Activated naive CD4-positive, alpha-beta T cell treated with anti-CD3 and anti-CD28 coated beads for 36 hours (primary cell): ENCODE results near the gene GABRD. TPM values are rescaled to one million over a fixed set of nuclear protein-coding genes. Genes with fewer than 3 reads are reported as not detected.

Source experiments
- CTCF ChIA-PET: fragments of 350-600 bp; sonication (Branson Sonifier 250); formaldehyde crosslinking; loops from one replicate; lab custom pipeline; 2021; ENCODE audit warnings: antibody characterized with exemption; lab: Charles Lee
- DNase-seq: peaks from one replicate; pipeline ENCODE4 v3.0.0-alpha.2; 2020
- H3K27ac Mint-ChIP-seq: one replicate; pipeline ENCODE4 v1.8.0; 2021; ENCODE audit warnings: mild to moderate bottlenecking, mixed read lengths
- H3K27me3 Mint-ChIP-seq: one replicate; pipeline ENCODE4 v1.8.0; 2021; ENCODE audit warnings: low read depth, mixed read lengths
- H3K36me3 Mint-ChIP-seq: one replicate; pipeline ENCODE4 v1.8.0; 2021; ENCODE audit warnings: low read depth, mixed read lengths
- H3K4me1 Mint-ChIP-seq: one replicate; pipeline ENCODE4 v1.8.0; 2021; ENCODE audit warnings: low read depth, mixed read lengths
- H3K4me3 Mint-ChIP-seq: one replicate; pipeline ENCODE4 v1.8.0; 2021; ENCODE audit warnings: mild to moderate bottlenecking, moderate library complexity, mixed read lengths
- H3K9me3 Mint-ChIP-seq: one replicate; pipeline ENCODE4 v1.8.0; 2021; ENCODE audit warnings: mixed read lengths
- intact Hi-C: fragments of 100-400 bp; cut with micrococcal nuclease; formaldehyde crosslinking; loops from one replicate; pipeline ENCODE4 v1.15.1; 2023
- total RNA-seq, 2 experiments: library from RNA; stranded (reverse); gene quantifications; one replicate each; pipeline ENCODE4 v1.2.3, GENCODE V29; 2021

The GABRD gene
- total RNA-seq, 2 experiments from 2014 or later, result not detected

GRCh38 chr1:2024451-2024850, 5.3 kb downstream of the GABRD start:
- no peaks in the 10 kb centered on the region for H3K9me3 Mint-ChIP-seq
- CTCF ChIA-PET, result no interaction called here
- no peaks in the 10 kb centered on the region for H3K4me1 Mint-ChIP-seq
- intact Hi-C loops, result no loop called here
- DNase-seq, result no peak
- no peak overlapping the region for H3K27ac Mint-ChIP-seq
- peaks cover 36% of the 10 kb centered on the region for H3K27me3 Mint-ChIP-seq
- H3K36me3 Mint-ChIP-seq, result no peaks in the 10 kb centered on the region
- no peak overlapping the region for H3K4me3 Mint-ChIP-seq

GRCh38 chr1:2024887-2025286, 5.7 kb downstream of the GABRD start:
- peaks cover 34% of the 10 kb centered on the region for H3K27me3 Mint-ChIP-seq
- H3K4me1 Mint-ChIP-seq, result no peaks in the 10 kb centered on the region
- CTCF ChIA-PET, result interaction anchor here (1.2 kb wide), 1 partner anchor 20 kb away, joined by 4 read pairs; no protein-coding TSS in a partner anchor
- H3K9me3 Mint-ChIP-seq, result no peaks in the 10 kb centered on the region
- DNase-seq, result no peak
- no peak overlapping the region for H3K4me3 Mint-ChIP-seq
- intact Hi-C loops, result no loop called here
- no peak overlapping the region for H3K27ac Mint-ChIP-seq
- H3K36me3 Mint-ChIP-seq, result no peaks in the 10 kb centered on the region

- Mint-ChIP-seq H3K4me3 (no peak overlapping the region), H3K27me3 (peaks cover 28% of the 10 kb centered on the region), H3K36me3 (no peaks in the 10 kb centered on the region), H3K9me3 (no peaks in the 10 kb centered on the region), H3K27ac (no peak overlapping the region), H3K4me1 (no peaks in the 10 kb centered on the region)
- intact Hi-C loops, result no loop called here
- no peak for DNase-seq
- CTCF ChIA-PET, result interaction anchor here (1.2 kb wide), 1 partner anchor 19 kb away, joined by 4 read pairs; no protein-coding TSS in a partner anchor
Measured at GRCh38 chr1:2025491-2025981, 6.4 kb downstream of the GABRD start.

GRCh38 chr1:2027961-2028583, 8.9 kb downstream of the GABRD start:
- CTCF ChIA-PET, result no interaction called here
- intact Hi-C loops, result no loop called here
- H3K4me3 Mint-ChIP-seq, result no peak overlapping the region
- no peak for DNase-seq
- H3K9me3 Mint-ChIP-seq, result no peaks in the 10 kb centered on the region
- H3K27me3 Mint-ChIP-seq, result peaks cover 7% of the 10 kb centered on the region
- no peak overlapping the region for H3K27ac Mint-ChIP-seq
- H3K36me3 Mint-ChIP-seq, result no peaks in the 10 kb centered on the region
- H3K4me1 Mint-ChIP-seq, result no peaks in the 10 kb centered on the region

GRCh38 chr1:2028870-2029560, 9.9 kb downstream of the GABRD start:
- H3K4me1 Mint-ChIP-seq, result no peaks in the 10 kb centered on the region
- H3K9me3 Mint-ChIP-seq, result no peaks in the 10 kb centered on the region
- DNase-seq, result no peak
- intact Hi-C loops, result no loop called here
- no peaks in the 10 kb centered on the region for H3K27me3 Mint-ChIP-seq
- no peaks in the 10 kb centered on the region for H3K36me3 Mint-ChIP-seq
- CTCF ChIA-PET, result no interaction called here
- no peak overlapping the region for H3K4me3 Mint-ChIP-seq
- H3K27ac Mint-ChIP-seq, result no peak overlapping the region

GRCh38 chr1:2029561-2029960, 10.4 kb downstream of the GABRD start:
- no peak for DNase-seq
- CTCF ChIA-PET, result no interaction called here
- intact Hi-C loops, result no loop called here
- H3K9me3 Mint-ChIP-seq, result no peaks in the 10 kb centered on the region
- no peaks in the 10 kb centered on the region for H3K36me3 Mint-ChIP-seq
- no peaks in the 10 kb centered on the region for H3K4me1 Mint-ChIP-seq
- H3K27ac Mint-ChIP-seq, result no peak overlapping the region
- no peaks in the 10 kb centered on the region for H3K27me3 Mint-ChIP-seq
- no peak overlapping the region for H3K4me3 Mint-ChIP-seq

GRCh38 chr1:2030076-2030871, 11.1 kb downstream of the GABRD start:
- Mint-ChIP-seq H3K4me1 (no peaks in the 10 kb centered on the region), H3K27ac (no peak overlapping the region), H3K27me3 (no peaks in the 10 kb centered on the region), H3K36me3 (no peaks in the 10 kb centered on the region), H3K4me3 (no peak overlapping the region), H3K9me3 (no peaks in the 10 kb centered on the region)
- CTCF ChIA-PET, result interaction anchor here (1.2 kb wide), 1 partner anchor 110 kb away, joined by 3 read pairs; no protein-coding TSS in a partner anchor
- intact Hi-C loops, result no loop called here
- DNase-seq, result no peak

GRCh38 chr1:2031546-2032540, 12.7 kb downstream of the GABRD start:
- H3K27me3 Mint-ChIP-seq, result no peaks in the 10 kb centered on the region
- H3K9me3 Mint-ChIP-seq, result no peaks in the 10 kb centered on the region
- CTCF ChIA-PET, result interaction anchor here (1.2 to 1.4 kb wide), 2 partner anchors 71 to 108 kb away, joined by 3 to 4 read pairs; no protein-coding TSS in a partner anchor
- H3K36me3 Mint-ChIP-seq, result no peaks in the 10 kb centered on the region
- H3K4me1 Mint-ChIP-seq, result no peaks in the 10 kb centered on the region
- no peak overlapping the region for H3K4me3 Mint-ChIP-seq
- intact Hi-C loops, result no loop called here
- no peak overlapping the region for H3K27ac Mint-ChIP-seq
- no peak for DNase-seq

GRCh38 chr1:2032737-2033136, 13.6 kb downstream of the GABRD start:
- intact Hi-C loops, result no loop called here
- DNase-seq, result no peak
- CTCF ChIA-PET, result interaction anchor here (1.4 kb wide), 1 partner anchor 72 kb away, joined by 4 read pairs; no protein-coding TSS in a partner anchor
- Mint-ChIP-seq H3K36me3 (no peaks in the 10 kb centered on the region), H3K9me3 (no peaks in the 10 kb centered on the region), H3K27ac (no peak overlapping the region), H3K4me1 (no peaks in the 10 kb centered on the region), H3K4me3 (no peak overlapping the region), H3K27me3 (no peaks in the 10 kb centered on the region)

GRCh38 chr1:2033165-2033564, 14.0 kb downstream of the GABRD start:
- no peaks in the 10 kb centered on the region for H3K9me3 Mint-ChIP-seq
- DNase-seq, result no peak
- H3K4me3 Mint-ChIP-seq, result no peak overlapping the region
- CTCF ChIA-PET, result interaction anchor here (1.4 kb wide), 1 partner anchor 73 kb away, joined by 4 read pairs; no protein-coding TSS in a partner anchor
- H3K27ac Mint-ChIP-seq, result no peak overlapping the region
- H3K27me3 Mint-ChIP-seq, result no peaks in the 10 kb centered on the region
- no peaks in the 10 kb centered on the region for H3K36me3 Mint-ChIP-seq
- intact Hi-C loops, result no loop called here
- no peaks in the 10 kb centered on the region for H3K4me1 Mint-ChIP-seq

- no peak overlapping the region for H3K27ac Mint-ChIP-seq
- intact Hi-C loops, result no loop called here
- no peak for DNase-seq
- H3K4me3 Mint-ChIP-seq, result no peak overlapping the region
- CTCF ChIA-PET, result no interaction called here
- H3K36me3 Mint-ChIP-seq, result no peaks in the 10 kb centered on the region
- H3K27me3 Mint-ChIP-seq, result no peaks in the 10 kb centered on the region
- no peaks in the 10 kb centered on the region for H3K4me1 Mint-ChIP-seq
- H3K9me3 Mint-ChIP-seq, result no peaks in the 10 kb centered on the region
Measured at GRCh38 chr1:2036287-2036686, 17.1 kb downstream of the GABRD start.
